Activated naive CD8-positive, alpha-beta T cell treated with anti-CD3 and anti-CD28 coated beads, Interleukin-2, amount 50 U/mL, for 24 hours (primary cell): ENCODE measurements around the gene RIMS1.

ENCODE experiments used
- ATAC-seq: fragments of 150-1000 bp; cut with Tn5 transposase; one replicate; pipeline ENCODE4 v1.10.0; 2021
- DNase-seq: peaks from one replicate; pipeline ENCODE4 v3.0.0; 2021
- H3K27ac Mint-ChIP-seq: one replicate; pipeline ENCODE4 v1.8.0; 2021; ENCODE audit warnings: mild to moderate bottlenecking, mixed read lengths
- H3K27me3 Mint-ChIP-seq: one replicate; pipeline ENCODE4 v1.8.0; 2021; ENCODE audit warnings: mixed read lengths
- H3K36me3 Mint-ChIP-seq: one replicate; pipeline ENCODE4 v1.8.0; 2021; ENCODE audit warnings: low read depth, mixed read lengths
- H3K4me1 Mint-ChIP-seq: one replicate; pipeline ENCODE4 v1.8.0; 2021; ENCODE audit warnings: mixed read lengths
- H3K4me3 Mint-ChIP-seq: one replicate; pipeline ENCODE4 v1.8.0; 2021; ENCODE audit warnings: mild to moderate bottlenecking, moderate library complexity, mixed read lengths
- H3K9me3 Mint-ChIP-seq: one replicate; pipeline ENCODE4 v1.8.0; 2021; ENCODE audit warnings: mixed read lengths

Gene RIMS1

DNA sequence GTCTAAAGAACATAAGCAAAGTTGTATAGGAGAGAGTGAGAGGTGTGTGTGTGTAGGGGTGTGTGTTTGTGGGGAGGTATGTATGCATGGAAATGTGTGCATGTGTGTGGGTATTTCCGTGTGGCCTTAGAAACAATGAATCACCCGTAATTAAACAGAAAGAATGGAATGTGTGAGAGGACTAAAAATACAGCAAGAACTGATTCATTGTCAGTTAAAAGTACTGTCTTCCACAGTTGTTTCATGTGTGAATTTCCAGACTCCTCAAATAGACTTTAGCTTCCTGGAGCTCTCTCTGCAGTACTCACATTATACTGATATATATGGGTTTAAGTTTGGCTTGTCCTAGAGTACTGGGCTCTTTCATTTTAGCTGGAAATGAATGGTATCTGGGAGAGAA is 145.7 kb downstream of the RIMS1 start:
- no peaks in the 10 kb centered on the region for H3K36me3 Mint-ChIP-seq
- no peaks in the 10 kb centered on the region for H3K27me3 Mint-ChIP-seq
- H3K9me3 Mint-ChIP-seq, result no peaks in the 10 kb centered on the region
- DNase-seq (no peak), ATAC-seq (no peak)
- H3K4me3 Mint-ChIP-seq, result no peak overlapping the region
- H3K27ac Mint-ChIP-seq, result no peak overlapping the region
- H3K4me1 Mint-ChIP-seq, result no peaks in the 10 kb centered on the region

DNA sequence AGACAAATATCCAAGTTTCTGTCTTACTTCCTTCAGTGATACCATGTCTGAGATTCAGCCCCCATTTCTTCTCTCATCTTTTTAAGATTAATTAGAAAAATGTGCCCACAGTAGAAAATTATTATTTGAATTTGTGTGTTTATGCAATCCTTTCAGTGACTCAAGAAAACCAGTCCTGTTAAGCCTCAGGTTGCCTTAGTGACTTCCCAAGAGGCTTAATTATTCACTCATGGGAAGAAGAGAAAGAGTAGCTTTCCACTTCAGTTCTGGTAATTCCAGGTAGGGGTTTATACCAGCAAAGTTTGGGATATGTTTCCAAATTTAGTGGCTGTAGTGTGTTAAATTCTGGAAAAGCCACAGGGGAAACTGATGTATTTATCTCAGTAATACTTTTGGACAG is 149.1 kb downstream of the RIMS1 start:
- DNase-seq, result no peak
- H3K4me3 Mint-ChIP-seq, result no peak overlapping the region
- no peaks in the 10 kb centered on the region for H3K4me1 Mint-ChIP-seq
- no peak for ATAC-seq
- H3K27me3 Mint-ChIP-seq, result no peaks in the 10 kb centered on the region
- H3K9me3 Mint-ChIP-seq, result no peaks in the 10 kb centered on the region
- no peaks in the 10 kb centered on the region for H3K36me3 Mint-ChIP-seq
- H3K27ac Mint-ChIP-seq, result no peak overlapping the region

GRCh38 chr6:72035966-72036365 is 149.6 kb downstream of the RIMS1 start:
- Mint-ChIP-seq H3K27ac (no peak overlapping the region), H3K36me3 (no peaks in the 10 kb centered on the region), H3K27me3 (no peaks in the 10 kb centered on the region), H3K4me3 (no peak overlapping the region), H3K9me3 (no peaks in the 10 kb centered on the region), H3K4me1 (no peaks in the 10 kb centered on the region)
- no peak for ATAC-seq
- DNase-seq, result no peak

- no peaks in the 10 kb centered on the region for H3K36me3 Mint-ChIP-seq
- H3K27me3 Mint-ChIP-seq, result no peaks in the 10 kb centered on the region
- H3K9me3 Mint-ChIP-seq, result no peaks in the 10 kb centered on the region
- H3K4me3 Mint-ChIP-seq, result no peak overlapping the region
- DNase-seq (no peak), ATAC-seq (no peak)
- no peak overlapping the region for H3K27ac Mint-ChIP-seq
- no peaks in the 10 kb centered on the region for H3K4me1 Mint-ChIP-seq
Observed at GRCh38 chr6:72037006-72037405, 150.7 kb downstream of the RIMS1 start.

DNA sequence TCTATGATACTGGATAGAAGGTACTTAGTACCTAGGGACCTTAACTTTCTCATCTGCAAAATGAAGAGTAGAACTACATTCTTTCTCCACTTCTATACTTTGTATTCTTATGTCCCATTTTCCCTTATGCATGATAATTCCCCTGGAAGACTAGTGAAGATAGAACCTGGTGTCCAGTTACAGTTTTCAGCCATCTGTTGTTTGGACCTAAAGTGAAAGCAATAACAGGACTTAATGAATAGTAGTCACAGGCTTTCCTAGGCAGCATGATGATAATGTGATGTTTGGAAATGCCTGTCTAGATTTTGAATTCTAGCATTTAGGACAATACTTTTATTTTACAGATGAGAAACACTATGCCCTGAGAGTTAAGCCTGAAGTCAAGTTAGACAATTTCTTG is 153.8 kb downstream of the RIMS1 start:
- Mint-ChIP-seq H3K27ac (no peak overlapping the region), H3K4me1 (no peaks in the 10 kb centered on the region), H3K4me3 (no peak overlapping the region), H3K9me3 (no peaks in the 10 kb centered on the region), H3K27me3 (no peaks in the 10 kb centered on the region), H3K36me3 (no peaks in the 10 kb centered on the region)
- no peak for DNase-seq
- no peak for ATAC-seq

GRCh38 chr6:72042088-72042487 is 155.7 kb downstream of the RIMS1 start:
- no peaks in the 10 kb centered on the region for H3K36me3 Mint-ChIP-seq
- ATAC-seq, result no peak
- no peak for DNase-seq
- H3K27ac Mint-ChIP-seq, result no peak overlapping the region
- no peaks in the 10 kb centered on the region for H3K27me3 Mint-ChIP-seq
- no peaks in the 10 kb centered on the region for H3K9me3 Mint-ChIP-seq
- H3K4me1 Mint-ChIP-seq, result no peaks in the 10 kb centered on the region
- no peak overlapping the region for H3K4me3 Mint-ChIP-seq

DNA sequence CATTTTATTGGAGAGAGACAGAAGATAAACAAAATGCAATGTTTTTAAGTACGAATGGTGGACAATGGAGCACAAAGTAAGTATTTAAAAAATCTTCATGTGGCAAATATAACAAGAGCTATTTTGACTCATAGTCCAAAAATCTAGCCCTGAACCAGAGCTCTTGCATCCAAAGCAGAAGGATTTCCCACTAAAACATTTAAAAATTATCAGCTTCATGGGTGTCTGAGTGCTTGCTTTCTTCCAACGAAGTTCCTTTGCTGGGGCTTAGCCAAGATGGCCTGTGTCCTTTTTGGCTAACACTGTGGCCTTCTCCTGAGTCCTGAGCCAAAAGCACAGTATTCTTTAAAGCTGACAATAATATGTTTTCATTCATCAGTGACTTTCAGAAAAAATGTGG is 161.7 kb downstream of the RIMS1 start:
- Mint-ChIP-seq H3K9me3 (no peaks in the 10 kb centered on the region), H3K27me3 (no peaks in the 10 kb centered on the region), H3K4me3 (no peak overlapping the region), H3K36me3 (no peaks in the 10 kb centered on the region), H3K4me1 (no peaks in the 10 kb centered on the region), H3K27ac (no peak overlapping the region)
- no peak for DNase-seq
- ATAC-seq, result no peak

- ATAC-seq (no peak), DNase-seq (no peak)
- Mint-ChIP-seq H3K4me3 (no peak overlapping the region), H3K27me3 (no peaks in the 10 kb centered on the region), H3K36me3 (no peaks in the 10 kb centered on the region), H3K9me3 (peaks cover 4% of the 10 kb centered on the region), H3K4me1 (no peaks in the 10 kb centered on the region), H3K27ac (no peak overlapping the region)
Observed at GRCh38 chr6:72049376-72049775, 163.0 kb downstream of the RIMS1 start.

DNA sequence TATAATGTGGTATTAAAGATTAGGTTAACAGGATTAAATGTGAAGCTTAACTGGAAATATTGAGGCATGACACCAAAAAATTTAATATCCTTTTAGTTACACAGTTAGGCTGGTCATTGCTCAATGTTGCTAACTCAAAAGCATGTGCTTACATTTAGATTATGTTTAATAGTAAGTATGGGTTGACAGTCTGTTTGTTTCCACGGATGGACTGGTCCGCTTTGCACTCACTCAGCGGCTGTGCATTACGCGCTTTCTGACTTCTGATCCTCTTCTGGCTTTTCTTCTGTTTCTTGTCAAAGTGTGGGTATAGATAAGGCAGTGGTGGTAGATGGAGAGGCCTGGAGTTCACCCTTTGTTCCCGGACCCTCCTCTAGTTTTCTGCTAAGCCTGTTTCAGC is 174.9 kb downstream of the RIMS1 start:
- no peaks in the 10 kb centered on the region for H3K27me3 Mint-ChIP-seq
- DNase-seq, result no peak
- no peak overlapping the region for H3K4me3 Mint-ChIP-seq
- no peaks in the 10 kb centered on the region for H3K4me1 Mint-ChIP-seq
- H3K9me3 Mint-ChIP-seq, result no peaks in the 10 kb centered on the region
- no peak for ATAC-seq
- H3K27ac Mint-ChIP-seq, result no peak overlapping the region
- no peaks in the 10 kb centered on the region for H3K36me3 Mint-ChIP-seq

DNA sequence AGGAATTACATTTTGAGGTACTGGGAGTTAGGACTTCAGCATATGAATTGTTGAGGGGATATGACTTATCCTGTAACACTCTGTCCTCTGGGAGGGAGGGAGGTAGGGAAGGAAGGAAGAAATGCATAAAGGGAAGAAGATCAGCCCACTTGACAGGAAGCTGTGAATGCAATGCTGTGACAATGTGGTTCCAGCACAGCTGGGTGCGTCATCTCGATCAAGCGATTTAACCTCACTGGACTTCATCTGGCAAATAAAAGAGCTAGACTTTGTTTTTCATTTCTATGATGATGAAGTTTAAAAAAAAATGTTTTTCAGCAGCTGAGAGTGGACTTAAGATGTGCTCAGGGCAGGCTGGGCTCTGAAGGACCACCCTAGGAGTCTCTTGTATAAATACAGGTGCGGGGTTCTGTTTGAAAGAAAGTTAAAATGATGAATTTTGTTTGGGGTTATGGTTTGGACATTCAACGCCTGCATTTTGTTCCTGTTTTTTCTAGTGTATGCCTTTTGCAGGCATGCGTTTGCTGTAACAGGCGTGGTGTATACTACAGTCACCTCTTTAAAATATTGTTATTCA is 178.1 kb downstream of the RIMS1 start:
- Mint-ChIP-seq H3K27ac (no peak overlapping the region), H3K27me3 (no peaks in the 10 kb centered on the region), H3K36me3 (no peaks in the 10 kb centered on the region), H3K4me1 (no peaks in the 10 kb centered on the region), H3K9me3 (no peaks in the 10 kb centered on the region), H3K4me3 (no peak overlapping the region)
- ATAC-seq, result no peak
- no peak for DNase-seq

DNA sequence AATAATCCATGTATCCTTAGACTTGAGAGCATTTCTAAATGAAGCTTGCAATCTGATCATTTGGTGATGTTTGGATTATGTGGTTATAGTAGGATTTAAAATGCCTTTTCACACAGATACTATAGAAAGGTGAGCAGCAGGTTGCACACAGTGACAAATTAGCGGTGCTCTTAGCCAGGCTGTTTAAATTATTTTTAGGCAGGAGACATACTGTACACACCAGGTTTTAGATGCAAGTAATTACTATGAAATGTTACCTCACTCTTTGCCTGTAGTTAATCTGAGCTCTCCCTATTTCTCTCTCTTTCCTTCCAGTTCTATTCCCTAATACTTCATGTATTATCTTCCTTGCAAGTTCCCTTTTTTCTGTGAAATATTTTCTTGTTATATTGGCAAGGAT is 191.7 kb downstream of the RIMS1 start:
- Mint-ChIP-seq H3K36me3 (no peaks in the 10 kb centered on the region), H3K9me3 (no peaks in the 10 kb centered on the region), H3K27me3 (no peaks in the 10 kb centered on the region), H3K4me3 (no peak overlapping the region), H3K4me1 (no peaks in the 10 kb centered on the region), H3K27ac (no peak overlapping the region)
- DNase-seq, result no peak
- ATAC-seq, result no peak

- peaks cover 2% of the 10 kb centered on the region for H3K27me3 Mint-ChIP-seq
- no peak overlapping the region for H3K27ac Mint-ChIP-seq
- ATAC-seq (no peak), DNase-seq (no peak)
- no peaks in the 10 kb centered on the region for H3K4me1 Mint-ChIP-seq
- no peak overlapping the region for H3K4me3 Mint-ChIP-seq
- H3K9me3 Mint-ChIP-seq, result no peaks in the 10 kb centered on the region
- no peaks in the 10 kb centered on the region for H3K36me3 Mint-ChIP-seq
Observed at GRCh38 chr6:72080260-72080941, 194.1 kb downstream of the RIMS1 start.

DNA sequence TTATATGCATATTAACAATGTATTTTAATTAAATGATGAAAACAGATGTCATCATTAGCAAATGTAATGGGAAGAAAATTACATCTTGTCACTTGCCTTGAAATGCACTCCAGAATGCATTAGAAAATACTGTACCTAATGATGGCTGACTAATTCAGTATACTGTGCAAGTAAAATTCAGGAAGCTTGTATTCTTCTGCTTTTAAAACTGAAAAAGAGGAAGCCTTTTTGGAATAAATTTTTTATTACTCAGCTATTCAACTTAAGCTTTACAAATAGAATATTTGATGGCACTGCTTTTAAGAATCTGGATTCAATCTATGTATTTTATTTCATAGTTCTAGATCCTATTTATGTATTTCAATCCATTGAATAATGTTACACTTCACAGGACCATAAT is 195.5 kb downstream of the RIMS1 start:
- no peaks in the 10 kb centered on the region for H3K9me3 Mint-ChIP-seq
- H3K36me3 Mint-ChIP-seq, result no peaks in the 10 kb centered on the region
- no peaks in the 10 kb centered on the region for H3K4me1 Mint-ChIP-seq
- H3K27me3 Mint-ChIP-seq, result peaks cover 2% of the 10 kb centered on the region
- H3K4me3 Mint-ChIP-seq, result no peak overlapping the region
- no peak overlapping the region for H3K27ac Mint-ChIP-seq
- ATAC-seq, result no peak
- no peak for DNase-seq

DNA sequence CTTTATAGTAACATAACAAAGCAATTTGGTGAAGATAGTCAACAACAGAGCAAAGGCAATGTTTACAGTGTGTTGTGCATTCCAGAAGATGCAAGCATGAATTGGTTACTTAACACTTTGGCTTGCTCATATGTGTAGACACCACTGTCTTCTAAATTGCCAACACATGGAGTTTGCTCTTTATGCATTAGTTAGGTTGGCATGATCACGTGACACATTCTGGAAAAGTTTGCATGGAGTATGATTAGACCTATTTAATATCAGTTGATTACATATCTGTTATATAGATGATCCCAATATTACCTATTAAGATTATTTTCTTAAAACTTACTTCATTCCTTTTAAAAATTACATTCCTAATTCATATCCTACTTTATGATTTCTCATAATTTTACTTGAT is 197.6 kb downstream of the RIMS1 start:
- ATAC-seq (no peak), DNase-seq (no peak)
- no peaks in the 10 kb centered on the region for H3K4me1 Mint-ChIP-seq
- H3K27me3 Mint-ChIP-seq, result peaks cover 2% of the 10 kb centered on the region
- no peaks in the 10 kb centered on the region for H3K9me3 Mint-ChIP-seq
- no peaks in the 10 kb centered on the region for H3K36me3 Mint-ChIP-seq
- H3K27ac Mint-ChIP-seq, result no peak overlapping the region
- H3K4me3 Mint-ChIP-seq, result no peak overlapping the region

GRCh38 chr6:72084992-72085569 is 198.7 kb downstream of the RIMS1 start:
- Mint-ChIP-seq H3K4me3 (no peak overlapping the region), H3K27ac (no peak overlapping the region), H3K27me3 (peaks cover 2% of the 10 kb centered on the region), H3K36me3 (no peaks in the 10 kb centered on the region), H3K9me3 (no peaks in the 10 kb centered on the region), H3K4me1 (no peaks in the 10 kb centered on the region)
- DNase-seq, result no peak
- ATAC-seq, result no peak
